Measurements from ENCODE around the gene HOXD4.

The HOXD4 gene

GRCh38 chr2:176187899-176188773, 36.8 kb downstream of the HOXD4 start, which contains the start of gene HOXD1:
TSS of gene HOXD1 (plus strand) at chr2:176188668. CDS start at chr2:176188802, 134 bp downstream.
- no peak for DNase-seq (ENCODE audit: low read depth in 2 of 2)

- no peak for DNase-seq (ENCODE audit: low read depth in 2 of 2)
These were observed 37.7 kb downstream of the HOXD4 start for GRCh38 chr2:176188774-176189680.

GRCh38 chr2:176189681-176190641, 38.6 kb downstream of the HOXD4 start:
- no peak for DNase-seq (ENCODE audit: low read depth in 2 of 2)

GRCh38 chr2:176192351-176192750, 41.0 kb downstream of the HOXD4 start:
- no peak for DNase-seq (ENCODE audit: low read depth in 2 of 2)

DNA sequence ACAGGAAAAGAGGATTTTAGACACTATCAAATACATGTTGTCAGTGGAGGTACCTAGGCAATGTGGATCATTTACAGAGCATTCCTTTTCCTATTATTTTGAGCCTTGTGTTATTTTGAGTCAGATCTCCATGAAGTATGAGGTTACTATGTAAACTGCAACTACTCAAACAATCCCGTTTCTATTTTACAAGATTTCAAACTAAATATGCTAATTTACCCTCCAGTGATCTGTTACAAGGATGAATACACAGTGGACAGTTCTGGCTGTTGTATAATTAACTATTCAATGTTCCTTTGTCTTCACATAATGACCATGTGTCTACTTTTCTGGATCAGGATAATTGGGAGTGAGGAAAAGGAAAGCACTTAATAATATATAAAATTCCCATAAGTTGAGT, 41.7 kb downstream of the HOXD4 start:
- DNase-seq (ENCODE audit: low read depth in 2 of 2) = no peak

GRCh38 chr2:176199902-176200301, 48.6 kb downstream of the HOXD4 start:
- no peak for DNase-seq (ENCODE audit: low read depth in 2 of 2)

DNA sequence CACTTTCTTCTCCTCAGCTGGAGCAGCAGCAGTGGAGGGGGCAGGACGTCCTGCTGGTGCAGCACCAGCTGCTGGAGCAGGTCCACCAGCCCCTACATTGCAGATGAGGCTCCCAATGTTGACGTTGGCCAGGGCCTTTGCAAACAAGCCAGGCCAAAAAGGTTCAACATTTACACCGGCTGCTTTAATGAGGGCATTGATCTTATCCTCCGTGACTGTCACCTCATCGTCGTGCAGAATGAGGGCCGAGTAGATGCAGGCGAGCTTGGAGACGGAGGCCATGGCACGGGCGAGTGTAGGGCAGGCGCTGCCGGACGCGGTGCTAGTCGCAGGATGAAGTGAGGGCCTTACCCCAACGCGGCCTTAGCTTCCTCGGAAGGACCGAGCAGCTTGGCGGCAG, 49.6 kb downstream of the HOXD4 start:
- DNase-seq (ENCODE audit: low read depth in 2 of 2) = no peak

DNA sequence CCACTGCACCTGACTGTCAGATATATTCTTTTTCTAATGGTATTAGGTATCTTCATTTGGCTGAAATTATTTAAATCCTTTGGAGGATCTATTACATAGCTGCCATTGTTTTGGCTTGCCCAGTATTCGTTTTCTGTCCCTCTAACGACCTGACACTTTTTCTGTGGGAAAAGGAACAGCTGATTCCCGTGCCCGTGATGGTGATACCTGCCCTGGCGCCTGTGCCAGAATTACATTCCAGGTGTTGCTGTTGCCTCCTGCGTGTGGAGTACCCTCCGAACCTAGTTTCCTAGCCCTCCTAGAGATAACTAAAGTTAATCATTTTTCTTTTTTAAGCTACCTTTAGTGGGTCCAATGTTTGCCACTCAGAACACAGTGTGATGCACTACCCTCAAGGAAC, 51.1 kb downstream of the HOXD4 start:
- no peak for DNase-seq (ENCODE audit: low read depth in 2 of 2)
